ENCODE results near the gene LORICRIN.

Gene LORICRIN

GRCh38 chr1:153251087-153251486, 8.4 kb upstream of the LORICRIN start:
- DNase-seq, result no peak

GRCh38 chr1:153251562-153251961, 7.9 kb upstream of the LORICRIN start:
- DNase-seq, result no peak

DNA sequence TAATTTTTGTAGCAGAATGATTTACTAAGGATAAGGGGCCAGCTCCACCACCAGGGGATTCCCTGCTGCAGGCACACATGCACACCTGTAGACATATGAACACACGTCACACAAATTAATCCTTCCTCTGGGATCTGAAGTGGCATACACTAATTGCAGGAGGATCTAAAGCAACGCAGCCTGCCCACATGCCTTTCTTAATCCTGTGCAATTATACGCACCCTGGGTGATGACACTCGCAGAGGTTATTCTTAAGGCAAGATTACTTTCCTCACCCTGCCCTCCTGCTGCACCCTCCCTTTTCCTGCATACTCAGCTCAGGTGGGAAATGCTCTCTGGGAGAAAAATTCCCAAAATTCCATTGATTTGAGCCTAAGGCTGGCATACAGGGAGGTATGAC, 7.5 kb upstream of the LORICRIN start:
- no peak for DNase-seq

DNA sequence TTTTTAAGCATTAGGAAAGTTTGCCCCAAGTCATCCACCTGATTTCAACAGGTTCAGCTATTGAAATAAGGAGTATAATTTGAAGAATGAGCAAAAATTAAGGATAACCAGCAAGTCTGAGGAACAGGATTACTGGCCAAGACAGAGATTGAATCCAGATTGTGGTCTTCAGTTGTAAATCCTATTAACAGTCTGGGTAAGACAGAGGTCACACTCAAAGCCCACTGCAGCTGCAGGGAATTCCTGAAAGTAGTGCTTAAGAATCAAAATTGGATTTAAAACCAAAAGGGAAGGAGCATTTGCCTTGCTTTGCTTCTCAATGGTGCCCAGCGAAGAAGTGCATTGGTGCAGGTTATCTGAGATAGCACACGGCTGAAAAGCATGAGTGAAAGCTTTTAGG, 6.4 kb upstream of the LORICRIN start:
- no peak for DNase-seq

- DNase-seq, result no peak
Observed at GRCh38 chr1:153253693-153254092, 5.8 kb upstream of the LORICRIN start.

- peak; percentile 19 for DNase-seq
Observed at GRCh38 chr1:153260585-153261280, 1.2 kb downstream of the LORICRIN start.

DNA sequence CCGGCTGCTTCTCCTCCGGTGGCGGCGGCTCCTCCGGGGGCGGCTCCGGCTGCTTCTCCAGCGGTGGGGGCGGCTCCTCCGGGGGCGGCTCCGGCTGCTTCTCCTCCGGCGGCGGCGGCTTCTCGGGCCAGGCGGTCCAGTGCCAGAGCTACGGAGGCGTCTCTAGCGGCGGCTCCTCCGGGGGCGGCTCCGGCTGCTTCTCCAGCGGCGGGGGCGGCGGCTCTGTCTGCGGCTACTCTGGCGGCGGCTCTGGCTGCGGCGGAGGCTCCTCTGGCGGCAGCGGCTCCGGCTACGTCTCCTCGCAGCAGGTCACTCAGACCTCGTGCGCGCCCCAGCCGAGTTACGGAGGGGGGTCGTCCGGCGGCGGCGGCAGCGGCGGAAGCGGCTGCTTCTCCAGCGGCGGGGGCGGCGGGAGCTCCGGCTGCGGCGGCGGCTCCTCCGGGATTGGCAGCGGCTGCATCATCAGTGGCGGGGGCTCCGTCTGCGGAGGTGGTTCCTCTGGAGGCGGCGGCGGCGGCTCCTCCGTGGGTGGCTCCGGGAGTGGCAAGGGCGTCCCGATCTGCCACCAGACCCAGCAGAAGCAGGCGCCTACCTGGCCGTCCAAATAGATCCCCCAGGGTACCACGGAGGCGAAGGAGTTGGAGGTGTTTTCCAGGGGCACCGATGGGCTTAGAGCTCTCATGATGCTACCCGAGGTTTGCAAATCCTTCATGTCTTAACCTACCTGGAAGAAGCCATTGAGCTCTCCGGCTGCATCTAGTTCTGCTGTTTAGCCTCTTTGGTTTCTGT, 2.0 kb downstream of the LORICRIN start:
- DNase-seq, result peak; percentile 32

DNA sequence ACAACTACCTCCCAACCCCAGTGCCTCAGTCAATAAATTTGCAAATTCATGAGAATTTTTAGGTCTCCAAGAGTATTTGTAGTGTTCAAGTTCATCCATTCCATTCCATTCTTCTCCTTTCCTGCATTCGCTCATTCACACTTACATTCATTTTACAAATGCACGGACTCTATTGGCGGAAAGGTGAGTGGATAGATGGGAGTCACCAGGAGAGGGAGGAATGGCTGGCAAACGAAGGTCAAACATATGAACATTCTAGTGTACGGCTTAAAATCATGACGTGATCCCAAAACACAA, 2.5 kb downstream of the LORICRIN start:
- DNase-seq, result no peak

GRCh38 chr1:153262462-153263157, 3.1 kb downstream of the LORICRIN start:
- no peak for DNase-seq

DNA sequence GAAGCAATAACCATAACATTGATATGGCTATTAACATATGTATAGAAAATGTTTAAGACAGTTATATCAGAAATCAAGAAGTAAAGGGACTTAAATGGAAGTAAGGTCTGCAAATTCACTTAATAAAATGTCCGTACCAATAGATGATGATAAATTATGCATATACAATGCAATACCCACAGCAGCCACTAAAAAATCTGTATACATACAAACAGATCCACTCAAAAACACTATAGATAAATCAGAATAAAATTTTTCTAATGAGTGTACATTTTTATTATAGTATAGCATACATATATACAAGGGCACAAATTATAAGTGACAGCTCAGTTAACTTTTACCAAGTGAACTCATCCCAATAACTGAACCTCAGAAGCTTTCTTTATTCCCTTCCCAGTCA, 6.0 kb downstream of the LORICRIN start:
- DNase-seq, result no peak

DNA sequence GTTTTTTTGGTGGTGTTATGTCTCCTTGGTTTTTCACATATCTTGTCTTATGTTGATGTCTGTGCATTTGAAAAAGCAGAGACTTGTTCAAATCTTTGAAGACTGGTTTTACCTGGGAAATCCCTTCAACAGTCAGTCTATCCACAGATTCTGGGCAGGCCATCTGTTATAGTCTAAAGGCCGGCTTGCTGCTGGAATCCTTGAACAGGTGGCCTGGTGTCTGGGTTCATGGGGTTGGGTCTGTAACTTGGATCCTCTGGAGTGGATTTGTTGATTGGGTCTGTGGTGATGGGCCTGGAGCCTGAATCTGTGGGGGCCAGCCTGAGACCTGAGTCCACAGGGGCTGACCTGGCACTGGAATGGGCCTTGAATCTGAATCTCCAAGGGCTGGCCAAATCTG, 12.2 kb downstream of the LORICRIN start:
- no peak for DNase-seq

DNA sequence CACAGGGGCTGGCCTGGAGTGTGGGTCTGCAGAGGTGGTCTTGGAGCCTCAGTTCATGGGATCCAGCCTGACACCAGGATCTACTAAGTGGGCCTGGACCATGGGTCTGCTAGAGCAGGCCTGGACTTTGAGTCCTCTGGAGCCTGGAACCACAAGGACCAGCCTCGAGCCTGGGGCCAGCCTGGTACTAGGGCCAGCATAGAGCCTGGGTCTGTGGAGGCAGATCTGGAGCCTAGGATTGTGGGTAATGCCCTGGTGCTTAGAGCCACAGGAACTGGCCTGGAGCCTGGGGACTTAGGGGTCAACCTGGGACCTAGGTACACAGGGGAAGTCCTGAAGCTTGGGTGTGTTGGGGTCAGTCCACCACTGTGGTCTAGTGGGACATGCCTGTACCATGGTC, 12.7 kb downstream of the LORICRIN start:
- no peak for DNase-seq

- DNase-seq, result peak; percentile 49
Observed at GRCh38 chr1:153277852-153278251, 18.4 kb downstream of the LORICRIN start.

DNA sequence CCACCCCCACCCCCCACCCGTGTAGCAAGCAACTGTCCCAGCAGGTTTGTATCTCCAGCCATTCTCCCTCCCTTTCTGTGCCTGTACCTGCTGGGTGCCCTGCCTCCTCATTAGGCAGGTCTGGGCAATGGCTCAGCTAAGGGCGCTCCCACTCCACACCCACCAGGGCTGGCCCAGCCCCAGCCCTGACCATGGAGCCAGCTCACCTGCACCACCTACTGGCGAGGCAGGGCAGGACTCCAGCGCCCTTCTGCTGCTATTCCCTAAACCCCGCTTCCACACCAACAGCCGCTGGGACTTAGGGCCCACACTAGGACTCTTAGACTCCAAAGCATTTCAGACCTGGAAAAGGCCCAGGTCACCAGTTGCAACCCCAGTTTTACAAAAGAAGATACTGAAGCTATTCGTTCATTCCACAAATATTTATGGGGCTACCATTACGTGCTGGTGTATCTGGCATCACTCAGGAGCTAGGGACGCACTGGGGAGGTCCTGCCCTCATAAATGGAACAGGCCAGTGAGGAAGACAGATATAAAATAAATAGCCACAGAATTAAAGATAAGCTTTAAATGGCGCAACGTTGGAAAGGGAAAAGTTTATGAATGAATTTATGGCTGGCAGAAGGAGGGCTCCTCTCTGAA, 29.3 kb downstream of the LORICRIN start:
- peak; percentile 11 for DNase-seq

DNA sequence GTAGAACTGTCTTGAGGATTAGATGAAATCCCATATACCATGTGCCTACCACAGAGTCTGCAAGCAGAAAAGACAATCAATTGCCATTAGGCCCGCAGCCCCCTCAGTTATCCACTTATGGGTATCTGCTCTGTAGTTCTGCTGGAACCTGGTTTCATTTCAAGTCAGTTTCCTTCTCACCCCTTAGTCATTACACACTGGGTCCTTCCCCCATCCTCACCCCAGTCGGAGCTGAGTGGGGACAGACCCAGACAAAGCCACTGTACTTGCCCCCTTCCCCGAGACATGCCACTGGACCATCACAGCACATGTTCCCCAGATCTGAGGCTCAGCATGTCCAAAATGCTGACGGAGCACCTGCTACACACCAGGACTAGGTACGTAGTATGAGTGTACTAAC, 32.0 kb downstream of the LORICRIN start:
- DNase-seq, result no peak

DNA sequence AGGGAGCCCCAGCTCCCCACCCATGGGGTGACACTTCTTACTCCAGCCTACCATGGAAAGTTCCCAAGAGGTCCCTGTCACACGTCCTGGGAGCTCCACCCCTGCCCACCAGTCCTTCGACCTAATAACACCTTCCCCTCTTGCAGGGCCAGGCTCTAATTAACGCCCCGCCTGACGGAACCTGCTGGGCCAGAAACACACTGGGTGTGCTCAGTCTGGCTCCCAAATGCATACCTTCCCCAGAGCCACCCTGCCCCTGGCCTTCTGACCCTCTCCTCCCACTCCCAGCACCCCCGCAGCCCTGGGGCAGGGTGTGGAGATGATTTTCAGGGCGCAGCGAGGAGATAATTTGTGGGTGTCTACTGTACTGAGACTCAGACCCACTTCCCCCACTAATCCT, 32.7 kb downstream of the LORICRIN start:
- DNase-seq, result no peak

GRCh38 chr1:153292740-153293479, 33.4 kb downstream of the LORICRIN start:
- no peak for DNase-seq

GRCh38 chr1:153293480-153293775, 33.9 kb downstream of the LORICRIN start:
- DNase-seq, result no peak

- DNase-seq, result peak; percentile 4
Observed at GRCh38 chr1:153293851-153294250, 34.4 kb downstream of the LORICRIN start.

GRCh38 chr1:153302308-153302707, 42.8 kb downstream of the LORICRIN start:
- no peak for DNase-seq

DNA sequence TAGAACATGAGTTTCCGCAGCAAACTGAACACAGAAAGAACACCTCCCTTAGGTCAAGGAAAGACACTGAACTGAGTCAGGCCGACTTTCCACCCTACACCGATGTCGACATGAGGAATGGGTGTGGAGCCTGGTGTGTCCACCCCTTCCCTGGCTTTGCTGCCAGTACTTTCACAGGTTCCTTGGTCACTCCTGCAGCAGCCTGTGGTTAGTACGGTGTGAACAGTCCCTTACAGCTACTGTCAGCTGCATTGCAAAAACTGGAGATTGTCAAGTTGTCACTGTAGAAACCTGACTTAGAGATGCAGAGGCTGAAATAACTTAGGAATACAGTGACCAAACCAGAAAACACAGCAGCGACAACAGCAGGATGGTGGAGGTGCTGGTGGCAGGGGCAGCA, 46.2 kb downstream of the LORICRIN start:
- DNase-seq, result no peak

DNA sequence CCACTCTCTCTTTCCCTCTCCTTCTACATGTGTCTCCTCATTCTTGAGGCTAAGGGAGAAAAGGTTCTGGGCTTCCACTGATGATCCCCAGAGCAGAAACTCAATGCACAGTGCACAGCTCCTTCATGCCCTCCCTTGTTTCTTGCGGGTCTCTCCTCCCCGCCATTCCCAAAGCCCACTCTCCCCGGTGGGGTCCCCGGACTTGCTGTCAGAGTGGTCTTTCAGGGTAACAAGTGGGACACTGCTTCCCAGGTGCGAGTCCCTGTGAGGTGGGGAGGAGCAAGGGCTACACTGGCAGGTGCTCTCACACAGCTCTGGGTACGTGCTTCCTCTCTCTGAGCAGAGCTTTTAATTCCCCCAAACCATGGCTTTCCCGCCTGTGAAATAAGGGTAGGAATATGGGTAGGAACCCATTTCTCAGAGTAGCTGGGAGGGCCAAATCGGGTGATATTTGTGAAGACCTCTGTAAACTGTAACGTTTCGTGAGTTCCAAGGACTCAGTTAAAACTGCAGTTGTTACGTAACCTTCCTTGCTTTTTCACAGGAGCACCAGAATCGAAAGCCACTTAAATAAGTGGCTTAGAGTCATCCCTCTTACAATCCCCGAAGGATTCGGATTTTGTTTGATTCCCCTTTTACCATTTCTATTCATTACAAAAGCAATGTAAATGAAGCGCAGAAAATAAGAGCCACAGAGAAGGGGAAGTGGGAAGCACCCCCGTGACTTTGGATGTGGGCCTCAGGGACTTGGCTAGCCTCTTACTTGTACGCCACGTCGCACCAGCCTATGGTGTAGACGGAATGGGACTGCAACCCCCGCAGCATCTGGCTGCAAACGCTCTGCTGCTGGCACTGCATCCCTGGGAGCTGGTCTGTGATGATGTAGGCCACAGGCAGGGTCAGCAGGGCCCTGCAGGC, 47.1 kb downstream of the LORICRIN start:
- DNase-seq, result no peak
